Endothelial cell of umbilical vein (primary cell): ENCODE data around the gene VEPH1.

ENCODE experiments used
- CTCF ChIP-seq, 2 donors: IDR thresholded peaks; 1 replicate in 1 of 2; 2 replicates in 1 of 2; pipeline ENCODE4 v1.5.1; 2011; ENCODE audit warnings: low read length in 2 of 2, mild to moderate bottlenecking in 2 of 2, moderate library complexity in 2 of 2, control low read depth in 1 of 2, inconsistent platforms in 1 of 2, low read depth in 1 of 2; ENCODE audit not compliant: insufficient read depth in 1 of 2; ENCODE audit errors: extremely low read depth in 1 of 2
- GATA2 ChIP-seq: IDR thresholded peaks from 2 replicates; pipeline ENCODE4 v1.7.0; 2011; ENCODE audit warnings: low read depth, mild to moderate bottlenecking, moderate library complexity, mixed read lengths, low read length; ENCODE audit not compliant: insufficient read length, insufficient read depth
- MYC ChIP-seq: IDR thresholded peaks from one replicate; pipeline ENCODE4 v1.6.1; 2011; ENCODE audit warnings: mild to moderate bottlenecking, low read depth, low read length
- POLR2A ChIP-seq: IDR thresholded peaks from 2 replicates; pipeline ENCODE4 v1.6.1; 2012; ENCODE audit warnings: low read depth, mild to moderate bottlenecking, control low read depth, low read length
- POLR2AphosphoS5 ChIP-seq: IDR thresholded peaks from 2 replicates; pipeline ENCODE4 v1.6.1; 2012; ENCODE audit warnings: low read depth, mild to moderate bottlenecking, control low read depth, low read length, moderate library complexity; ENCODE audit not compliant: insufficient read depth
- TF ChIP-seq, protein P1 (sequence below): IDR thresholded peaks from 2 replicates; pipeline ENCODE4 v1.6.1; 2011; ENCODE audit not compliant: insufficient read depth, insufficient read length

DNA sequence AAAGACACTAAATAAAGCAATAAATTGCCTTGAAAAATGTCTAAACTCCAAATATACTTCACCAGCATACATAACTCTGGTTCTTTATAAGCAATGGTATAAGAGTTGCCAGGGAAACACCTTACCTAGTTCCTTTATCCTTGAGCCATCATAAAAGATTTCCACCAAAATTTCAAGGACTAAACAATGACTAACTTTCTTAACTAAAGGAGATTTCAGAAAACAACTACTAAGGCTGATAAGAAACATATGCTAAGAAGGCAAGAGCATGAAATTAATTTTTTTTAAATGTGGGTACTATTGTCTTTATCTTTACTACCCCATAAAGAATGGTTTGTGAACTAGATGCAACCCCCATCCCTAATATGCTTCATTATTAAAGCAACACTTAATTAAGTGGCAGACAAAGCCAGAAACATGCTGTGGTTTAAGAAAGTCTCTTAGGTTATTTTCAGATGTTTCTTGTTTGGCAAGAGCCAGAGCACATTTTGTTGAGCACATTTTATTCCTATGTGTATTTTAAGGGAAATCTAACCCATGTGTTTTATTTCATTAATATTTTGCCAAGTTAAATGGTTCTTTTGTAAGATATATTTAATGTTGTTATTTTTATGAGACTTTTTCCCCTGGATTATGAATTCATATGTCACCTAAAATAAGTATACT is 17.4 kb upstream of the VEPH1 start:
- no peak for TF ChIP-seq CTCF (IDR thresholded peaks at IDR 0.05; ENCODE audit: extremely low read depth in 1 of 2, insufficient read depth in 1 of 2, low read depth in 1 of 2, low read length in 2 of 2)
- TF ChIP-seq, protein P1, sequence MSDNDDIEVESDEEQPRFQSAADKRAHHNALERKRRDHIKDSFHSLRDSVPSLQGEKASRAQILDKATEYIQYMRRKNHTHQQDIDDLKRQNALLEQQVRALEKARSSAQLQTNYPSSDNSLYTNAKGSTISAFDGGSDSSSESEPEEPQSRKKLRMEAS, result no peak
- no peak for TF ChIP-seq GATA2
- no peak for TF ChIP-seq MYC
- no peak for TF ChIP-seq POLR2A
- TF ChIP-seq POLR2AphosphoS5, result no peak
